Neutrophil (primary cell): ENCODE data around the gene ZNRF3.

Experiments used
- H3K27ac ChIP-seq: fragments of 200-600 bp; sonication (generic); 2 replicates; pipeline ENCODE4 v1.5.1; 2016; ENCODE audit warnings: mild to moderate bottlenecking, moderate library complexity
- H3K27me3 ChIP-seq: fragments of 200-600 bp; sonication (generic); 2 replicates; pipeline ENCODE4 v1.6.0; 2016; ENCODE audit warnings: mild to moderate bottlenecking
- H3K36me3 ChIP-seq: fragments of 200-600 bp; sonication (generic); 2 replicates; pipeline ENCODE4 v1.5.1; 2017
- H3K4me1 ChIP-seq, 2 experiments: fragments of 200-600 bp in 1 of 2; sonication (generic) in 1 of 2; 1 replicate in 1 of 2; 2 replicates in 1 of 2; pipeline versions ENCODE4 v1.5.1 to v1.6.1; 2013 to 2016; ENCODE audit warnings: low read depth in 1 of 2, low read length in 1 of 2, mild to moderate bottlenecking in 1 of 2, moderate library complexity in 1 of 2; ENCODE audit not compliant: control insufficient read depth in 1 of 2, insufficient read depth in 1 of 2
- H3K4me3 ChIP-seq, 2 experiments: fragments of 200-600 bp in 1 of 2; sonication (generic) in 1 of 2; 1 replicate in 1 of 2; 2 replicates in 1 of 2; pipeline ENCODE4 v1.5.1; 2013 to 2016; ENCODE audit warnings: low read depth in 1 of 2, low read length in 1 of 2, mild to moderate bottlenecking in 1 of 2, moderate library complexity in 1 of 2
- H3K9me3 ChIP-seq: fragments of 200-600 bp; sonication (generic); 2 replicates; pipeline ENCODE4 v1.5.1; 2016
- TF ChIP-seq, protein P1 (sequence below): fragments of 200-600 bp; sonication (generic); IDR thresholded peaks from 2 replicates; pipeline ENCODE4 v1.5.1; 2016; ENCODE audit warnings: antibody characterized with exemption

The ZNRF3 gene

DNA sequence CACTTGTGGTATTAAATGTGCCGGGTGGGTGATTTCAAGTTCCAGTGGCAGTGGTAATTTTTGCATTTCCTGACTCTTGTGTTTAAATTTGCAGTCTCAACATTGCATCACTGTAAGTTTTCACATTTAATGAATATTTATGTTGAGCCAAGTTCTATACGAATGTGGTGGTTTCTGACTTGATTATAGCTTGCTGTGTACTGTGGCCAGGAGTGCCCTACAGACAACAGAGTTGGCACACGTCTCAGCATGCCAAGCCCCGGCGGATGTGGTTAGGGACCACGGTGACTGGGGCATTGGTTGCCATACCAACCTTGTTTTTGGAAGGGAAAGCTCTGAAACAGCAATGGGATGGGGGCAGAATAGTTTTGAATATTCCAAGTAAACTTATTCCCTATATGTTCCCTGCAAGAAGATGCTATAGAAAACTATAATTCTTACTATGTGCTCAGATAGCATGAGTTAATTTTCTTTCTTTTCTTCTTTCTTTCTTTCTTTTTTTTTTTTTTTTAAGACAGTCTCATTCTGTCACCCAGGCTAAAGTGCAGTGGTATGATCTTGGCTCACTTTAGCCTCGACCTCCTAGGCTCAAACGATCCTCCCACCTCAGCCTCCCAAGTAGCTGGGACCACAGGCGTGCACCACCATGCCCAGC lies 16.0 kb downstream of the ZNRF3 start:
- Histone ChIP-seq H3K4me1 (peaks cover 18 to 19% of the 10 kb centered on the region in 2 experiments), H3K36me3 (no peaks in the 10 kb centered on the region), H3K27ac (no peak overlapping the region), H3K4me3 (no peak overlapping the region), H3K27me3 (peaks cover 13% of the 10 kb centered on the region), H3K9me3 (no peaks in the 10 kb centered on the region)
- TF ChIP-seq, protein P1, sequence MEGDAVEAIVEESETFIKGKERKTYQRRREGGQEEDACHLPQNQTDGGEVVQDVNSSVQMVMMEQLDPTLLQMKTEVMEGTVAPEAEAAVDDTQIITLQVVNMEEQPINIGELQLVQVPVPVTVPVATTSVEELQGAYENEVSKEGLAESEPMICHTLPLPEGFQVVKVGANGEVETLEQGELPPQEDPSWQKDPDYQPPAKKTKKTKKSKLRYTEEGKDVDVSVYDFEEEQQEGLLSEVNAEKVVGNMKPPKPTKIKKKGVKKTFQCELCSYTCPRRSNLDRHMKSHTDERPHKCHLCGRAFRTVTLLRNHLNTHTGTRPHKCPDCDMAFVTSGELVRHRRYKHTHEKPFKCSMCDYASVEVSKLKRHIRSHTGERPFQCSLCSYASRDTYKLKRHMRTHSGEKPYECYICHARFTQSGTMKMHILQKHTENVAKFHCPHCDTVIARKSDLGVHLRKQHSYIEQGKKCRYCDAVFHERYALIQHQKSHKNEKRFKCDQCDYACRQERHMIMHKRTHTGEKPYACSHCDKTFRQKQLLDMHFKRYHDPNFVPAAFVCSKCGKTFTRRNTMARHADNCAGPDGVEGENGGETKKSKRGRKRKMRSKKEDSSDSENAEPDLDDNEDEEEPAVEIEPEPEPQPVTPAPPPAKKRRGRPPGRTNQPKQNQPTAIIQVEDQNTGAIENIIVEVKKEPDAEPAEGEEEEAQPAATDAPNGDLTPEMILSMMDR, result no peak

DNA sequence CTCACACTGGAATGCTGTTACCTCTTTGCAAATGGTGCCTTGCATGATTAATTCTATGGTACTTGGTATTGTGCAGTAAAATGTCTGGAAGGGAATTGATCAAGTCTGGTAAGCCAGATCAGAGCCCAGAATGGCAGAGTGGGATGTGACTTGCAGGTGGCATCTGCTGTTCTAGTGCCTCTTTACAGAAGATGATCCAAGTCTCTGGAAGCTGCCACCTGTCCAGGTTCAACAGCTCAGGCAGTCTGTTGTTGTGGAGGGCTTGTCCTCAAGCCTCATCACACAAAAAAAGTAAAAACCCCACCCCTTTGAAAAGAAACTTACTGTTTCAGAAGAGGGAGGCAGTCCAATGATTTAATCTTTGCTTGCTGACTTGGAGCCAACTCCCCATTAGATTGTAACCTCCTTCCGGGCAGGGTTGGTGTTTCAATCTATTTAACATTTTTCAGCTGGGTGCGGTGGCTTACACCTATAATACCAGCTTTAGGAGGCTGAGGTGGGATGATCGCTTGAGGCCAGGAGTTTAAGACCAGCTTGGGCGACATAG lies 17.1 kb downstream of the ZNRF3 start:
- Histone ChIP-seq H3K27me3 (peaks cover 13% of the 10 kb centered on the region), H3K4me1 (peaks cover 11% of the 10 kb centered on the region in 2 experiments), H3K4me3 (no peak overlapping the region), H3K9me3 (no peaks in the 10 kb centered on the region), H3K27ac (no peak overlapping the region), H3K36me3 (no peaks in the 10 kb centered on the region)
- TF ChIP-seq, protein P1, result no peak

DNA sequence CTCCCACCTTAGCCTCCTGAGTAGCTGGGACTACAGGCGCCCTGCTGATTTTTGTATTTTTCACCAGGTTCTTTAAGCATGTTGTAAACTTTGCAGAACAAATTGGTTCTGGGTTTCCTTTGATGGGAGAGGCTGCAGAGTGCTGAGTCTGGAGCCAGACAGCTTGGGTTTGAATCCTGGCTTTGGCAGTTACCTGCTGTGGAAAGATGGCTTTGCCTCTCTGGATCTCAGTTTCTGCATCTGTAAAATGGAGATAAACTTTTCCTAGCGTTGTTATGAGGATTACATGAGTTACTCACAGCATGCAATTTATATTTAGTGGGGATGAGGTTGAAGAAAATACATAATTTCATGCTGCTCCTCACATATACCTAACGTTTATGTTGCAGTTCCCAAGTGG lies 19.1 kb downstream of the ZNRF3 start:
- Histone ChIP-seq H3K4me1 (no peaks in the 10 kb centered on the region), H3K27ac (no peak overlapping the region), H3K4me3 (no peak overlapping the region), H3K27me3 (peaks cover 13% of the 10 kb centered on the region), H3K36me3 (no peaks in the 10 kb centered on the region), H3K9me3 (no peaks in the 10 kb centered on the region)
- TF ChIP-seq, protein P1, result no peak

DNA sequence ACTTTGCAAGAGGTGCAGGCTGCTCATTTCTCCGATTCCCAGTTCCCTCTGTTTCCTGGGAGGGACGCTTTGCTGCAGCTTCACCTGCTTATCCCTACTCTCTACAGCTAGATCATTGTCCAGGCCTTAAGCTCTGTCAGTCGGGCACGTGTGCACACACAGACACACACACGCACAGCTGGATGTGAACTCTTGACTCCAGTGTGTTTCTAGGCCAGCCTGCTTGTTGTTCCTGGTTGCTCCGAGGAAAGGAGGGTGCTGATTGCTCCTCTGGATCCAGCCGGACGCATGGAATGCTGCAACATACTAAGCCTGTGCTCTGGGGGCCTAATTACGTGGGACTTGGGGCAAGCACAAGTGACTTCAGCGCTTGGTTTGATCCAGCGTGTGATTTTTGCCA lies 19.7 kb downstream of the ZNRF3 start:
- no peak overlapping the region for H3K4me3 ChIP-seq
- TF ChIP-seq, protein P1, result no peak
- H3K36me3 ChIP-seq, result no peaks in the 10 kb centered on the region
- no peaks in the 10 kb centered on the region for H3K4me1 ChIP-seq
- no peak overlapping the region for H3K27ac ChIP-seq
- peaks cover 13% of the 10 kb centered on the region for H3K27me3 ChIP-seq
- no peaks in the 10 kb centered on the region for H3K9me3 ChIP-seq

DNA sequence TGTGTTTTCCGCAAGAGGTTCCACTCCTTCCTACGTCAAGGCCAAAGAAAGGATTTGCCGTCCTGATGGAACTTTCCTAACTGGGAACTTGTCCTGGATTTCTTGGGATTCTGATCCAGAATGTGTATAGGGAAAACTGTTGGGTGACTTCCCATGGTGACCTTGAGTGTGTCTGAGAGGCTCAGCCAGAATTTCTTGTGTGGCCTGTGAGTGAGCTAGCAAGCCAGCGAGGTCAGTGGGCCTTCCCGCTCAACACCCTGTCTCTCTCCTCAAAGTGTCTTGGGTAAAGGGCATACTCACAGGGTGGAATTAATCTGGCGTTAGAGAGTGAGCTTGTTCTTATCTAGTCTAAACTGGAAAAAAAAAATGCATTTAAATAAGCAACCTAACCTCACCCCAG lies 20.4 kb downstream of the ZNRF3 start:
- TF ChIP-seq, protein P1, result no peak
- H3K9me3 ChIP-seq, result no peaks in the 10 kb centered on the region
- peaks cover 13% of the 10 kb centered on the region for H3K27me3 ChIP-seq
- no peak overlapping the region for H3K4me3 ChIP-seq
- no peaks in the 10 kb centered on the region for H3K36me3 ChIP-seq
- H3K27ac ChIP-seq, result no peak overlapping the region
- H3K4me1 ChIP-seq, result no peaks in the 10 kb centered on the region
